Activated B cell treated with CpG ODN at 0.5 μM for 24 hours (primary cell): Measurements from ENCODE around the gene OR51A4. TPM values are rescaled to one million over a fixed set of nuclear protein-coding genes. Genes with fewer than 3 reads are reported as not detected.

Experiments
- ATAC-seq: fragments of 200-7000 bp; cut with Tn5 transposase; one replicate; pipeline ENCODE4 v1.10.0; 2021; ENCODE audit warnings: low read depth, mild to moderate bottlenecking, moderate library complexity
- CTCF ChIA-PET: fragments of 350-600 bp; sonication (Branson Sonifier 250); formaldehyde crosslinking; loops from one replicate; lab custom pipeline; 2021; ENCODE audit warnings: antibody characterized with exemption; lab: Charles Lee
- POLR2A ChIA-PET: fragments of 350-600 bp; sonication (Branson Sonifier 250); formaldehyde crosslinking; loops from one replicate; lab custom pipeline; 2021; ENCODE audit warnings: antibody characterized with exemption; lab: Charles Lee
- DNase-seq: peaks from one replicate; pipeline ENCODE4 v3.0.0; 2022
- H3K27ac Mint-ChIP-seq: one replicate; pipeline ENCODE4 v1.8.0; 2020; ENCODE audit warnings: mixed read lengths
- H3K27me3 Mint-ChIP-seq: one replicate; pipeline ENCODE4 v1.8.0; 2021; ENCODE audit warnings: mixed read lengths
- H3K36me3 Mint-ChIP-seq: one replicate; pipeline ENCODE4 v1.8.0; 2021; ENCODE audit warnings: low read depth, mixed read lengths
- H3K4me1 Mint-ChIP-seq: one replicate; pipeline ENCODE4 v1.8.0; 2021; ENCODE audit warnings: mixed read lengths
- H3K4me3 Mint-ChIP-seq: one replicate; pipeline ENCODE4 v1.8.0; 2020; ENCODE audit warnings: mild to moderate bottlenecking, mixed read lengths
- H3K9me3 Mint-ChIP-seq: one replicate; pipeline ENCODE4 v1.8.0; 2020; ENCODE audit warnings: mixed read lengths
- CTCF ChIP-seq: fragments of 200-600 bp; IDR thresholded peaks from one replicate; pipeline ENCODE4 v1.8.0; 2022; ENCODE audit warnings: antibody characterized with exemption, mild to moderate bottlenecking
- intact Hi-C: fragments of 100-400 bp; cut with micrococcal nuclease; formaldehyde crosslinking; loops from one replicate; pipeline ENCODE4 v1.15.1; 2024
- total RNA-seq: library from RNA; stranded (reverse); gene quantifications from 2 replicates; pipeline ENCODE4 v1.2.3, GENCODE V29; 2022

The OR51A4 gene
- total RNA-seq = not detected in 2 replicates

GRCh38 chr11:4947505-4947904 is at the start of gene OR51A4:
TSS of gene OR51A4 (minus strand) at chr11:4947605. CDS start at chr11:4947100, 505 bp downstream.
- H3K4me3 Mint-ChIP-seq = no peak within 1 kb of the TSS
- no peaks in the 10 kb centered on the region for H3K36me3 Mint-ChIP-seq
- H3K4me1 Mint-ChIP-seq = no peaks in the 10 kb centered on the region
- DNase-seq (no peak), ATAC-seq (no peak)
- ChIA-PET CTCF (no interaction called here), POLR2A (no interaction called here)
- intact Hi-C loops = no loop called here
- no peak within 1 kb of the TSS for H3K27ac Mint-ChIP-seq
- no peak for TF ChIP-seq CTCF
- no peaks in the 10 kb centered on the region for H3K9me3 Mint-ChIP-seq
- H3K27me3 Mint-ChIP-seq = peaks cover 2% of the 10 kb centered on the region

GRCh38 chr11:4994551-4994950 is 47.1 kb upstream of the OR51A4 start, which contains the start of gene OR51L1:
TSS of gene OR51L1 (plus strand) at chr11:4994851. CDS start at chr11:4998983, 4,132 bp downstream.
- ATAC-seq (no peak), DNase-seq (no peak)
- ChIA-PET POLR2A (no interaction called here), CTCF (no interaction called here)
- no peaks in the 10 kb centered on the region for H3K9me3 Mint-ChIP-seq
- TF ChIP-seq CTCF = no peak
- peaks cover 3% of the 10 kb centered on the region for H3K27me3 Mint-ChIP-seq
- no peak within 1 kb of the TSS for H3K27ac Mint-ChIP-seq
- no peaks in the 10 kb centered on the region for H3K4me1 Mint-ChIP-seq
- no peaks in the 10 kb centered on the region for H3K36me3 Mint-ChIP-seq
- no peak within 1 kb of the TSS for H3K4me3 Mint-ChIP-seq
- intact Hi-C loops = no loop called here

GRCh38 chr11:4991060-4991459 is 43.7 kb upstream of the OR51A4 start:
- Mint-ChIP-seq H3K36me3 (no peaks in the 10 kb centered on the region), H3K27me3 (peaks cover 3% of the 10 kb centered on the region), H3K4me1 (no peaks in the 10 kb centered on the region), H3K27ac (no peak overlapping the region), H3K4me3 (no peak overlapping the region), H3K9me3 (no peaks in the 10 kb centered on the region)
- intact Hi-C loops = no loop called here
- no peak for TF ChIP-seq CTCF
- POLR2A ChIA-PET = no interaction called here
- no peak for DNase-seq
- CTCF ChIA-PET = no interaction called here
- ATAC-seq = no peak

- H3K27ac Mint-ChIP-seq = no peak overlapping the region
- POLR2A ChIA-PET = no interaction called here
- CTCF ChIA-PET = no interaction called here
- TF ChIP-seq CTCF = no peak
- DNase-seq = no peak
- ATAC-seq = no peak
- H3K4me3 Mint-ChIP-seq = no peak overlapping the region
- no peaks in the 10 kb centered on the region for H3K36me3 Mint-ChIP-seq
- H3K27me3 Mint-ChIP-seq = no peaks in the 10 kb centered on the region
- intact Hi-C loops = no loop called here
- H3K9me3 Mint-ChIP-seq = no peaks in the 10 kb centered on the region
- no peaks in the 10 kb centered on the region for H3K4me1 Mint-ChIP-seq
Measured at GRCh38 chr11:4983841-4984240, 36.4 kb upstream of the OR51A4 start.

- intact Hi-C loops = no loop called here
- H3K4me1 Mint-ChIP-seq = no peaks in the 10 kb centered on the region
- ATAC-seq = no peak
- ChIA-PET POLR2A (no interaction called here), CTCF (no interaction called here)
- no peak for DNase-seq
- no peak overlapping the region for H3K27ac Mint-ChIP-seq
- peaks cover 2% of the 10 kb centered on the region for H3K9me3 Mint-ChIP-seq
- H3K36me3 Mint-ChIP-seq = no peaks in the 10 kb centered on the region
- TF ChIP-seq CTCF = no peak
- no peaks in the 10 kb centered on the region for H3K27me3 Mint-ChIP-seq
- no peak overlapping the region for H3K4me3 Mint-ChIP-seq
Measured at GRCh38 chr11:4982678-4983077, 35.3 kb upstream of the OR51A4 start.
